Measurements from ENCODE around the gene RGL2. TPM values are rescaled to one million over a fixed set of nuclear protein-coding genes. Genes with fewer than 3 reads are reported as not detected.
A peak's percentile ranks its signal among the peaks of the same experiment; 100 is the strongest.

RGL2 gene
- total RNA-seq, 4 donors from 2014 or later, result 79.7 to 95.3 (median 84.4) TPM

GRCh38 chr6:33292996-33293682 is 5.6 kb downstream of the RGL2 start:
- TF ChIP-seq CTCF (IDR thresholded peaks at IDR 0.05), result no peak
- no peak for DNase-seq (ENCODE audit: low spot score in 2 of 2)
- intact Hi-C loops (cut with DNase I; ENCODE audit: low total_unique reads), result loop anchor here (5.0 kb wide), 1 partner anchor 876 kb away; no protein-coding TSS in a partner anchor
- WGBS, 2 donors, result 86% methylated on average over 16 of the region's 16 CpGs
- no peak overlapping the region for H3K4me3 ChIP-seq (ENCODE audit: low read depth, poor library complexity, severe bottlenecking)

- intact Hi-C loops (cut with DNase I; ENCODE audit: low total_unique reads), result loop anchor here (5.0 kb wide), 1 partner anchor 873 kb away; no protein-coding TSS in a partner anchor
- 66 to 69% methylated on average over 7 of the region's 7 CpGs for WGBS, 2 donors
- DNase-seq (ENCODE audit: low spot score in 2 of 2), result no peak
- TF ChIP-seq CTCF (IDR thresholded peaks at IDR 0.05) (no peak), POLR2A (IDR thresholded peaks at IDR 0.05) (no peak)
- H3K4me3 ChIP-seq (ENCODE audit: low read depth, poor library complexity, severe bottlenecking), result no peak overlapping the region
Observed at GRCh38 chr6:33290459-33290858, 8.3 kb downstream of the RGL2 start.

GRCh38 chr6:33289784-33290315 is 8.9 kb downstream of the RGL2 start:
- no peak for DNase-seq (ENCODE audit: low spot score in 2 of 2)
- H3K4me3 ChIP-seq (ENCODE audit: low read depth, poor library complexity, severe bottlenecking), result peak overlapping the region; percentile 56
- no peak for TF ChIP-seq CTCF (IDR thresholded peaks at IDR 0.05)
- intact Hi-C loops (cut with DNase I; ENCODE audit: low total_unique reads), result loop anchor here (5.0 kb wide), 1 partner anchor 873 kb away; no protein-coding TSS in a partner anchor
- WGBS, 2 donors, result 3 to 5% methylated on average over 14 of the region's 14 CpGs

GRCh38 chr6:33288921-33289783 is 9.6 kb downstream of the RGL2 start, which contains the start of the genes PFDN6 and WDR46:
Gene PFDN6, plus strand, starts transcription at chr6:33289601. Its CDS starts 256 bp downstream, at chr6:33289857.
Gene WDR46, minus strand, starts transcription at chr6:33289239. Its CDS starts 69 bp downstream, at chr6:33289170.
- DNase-seq (ENCODE audit: low spot score in 2 of 2), result peak; percentile 88 to 94
- TF ChIP-seq POLR2A (IDR thresholded peaks at IDR 0.05) (no peak), CTCF (IDR thresholded peaks at IDR 0.05) (no peak)
- H3K4me3 ChIP-seq (ENCODE audit: low read depth, poor library complexity, severe bottlenecking), result peak within 1 kb of the TSS; percentile 56
- intact Hi-C loops (cut with DNase I; ENCODE audit: low total_unique reads), result no loop called here
- WGBS, 2 donors, result 0% methylated on average over 41 to 43 of the region's 43 CpGs

- TF ChIP-seq CTCF (IDR thresholded peaks at IDR 0.05), result no peak
- peak overlapping the region; percentile 56 for H3K4me3 ChIP-seq (ENCODE audit: low read depth, poor library complexity, severe bottlenecking)
- WGBS, 2 donors, result 9 to 15% methylated on average over 21 of the region's 21 CpGs
- no peak for DNase-seq (ENCODE audit: low spot score in 2 of 2)
- intact Hi-C loops (cut with DNase I; ENCODE audit: low total_unique reads), result no loop called here
Observed at GRCh38 chr6:33288141-33288920, 10.4 kb downstream of the RGL2 start.

Data from lower leg skin (tissue), 4 donors.